SK-N-DZ (cell line): ENCODE results near the gene GAS5. TPM values are rescaled to one million over a fixed set of nuclear protein-coding genes. Genes with fewer than 3 reads are reported as not detected.
"Not testable (repeated sequence)": the region's sequence is repeated elsewhere in the genome, so short reads cannot be mapped to it uniquely, and the experiment has no call there.

Source experiments
- DNase-seq: peaks from one replicate; pipeline ENCODE4 v3.0.0-alpha.2; 2015; ENCODE audit warnings: low spot score
- polyA plus RNA-seq, 2 experiments: library from polyadenylated mRNA; depleted of rRNA; stranded (reverse); fragments of >200 nt; gene quantifications; 2 replicates each; pipeline ENCODE4 v1.2.3, GENCODE V29; 2014

The GAS5 gene
- polyA plus RNA-seq (2014; cell fraction: cytosol; rRNA removed): 1,132 and 1,143 TPM in 2 replicates
- polyA plus RNA-seq (2014; cell fraction: nucleus; rRNA removed): 2,155 and 2,228 TPM in 2 replicates

DNA sequence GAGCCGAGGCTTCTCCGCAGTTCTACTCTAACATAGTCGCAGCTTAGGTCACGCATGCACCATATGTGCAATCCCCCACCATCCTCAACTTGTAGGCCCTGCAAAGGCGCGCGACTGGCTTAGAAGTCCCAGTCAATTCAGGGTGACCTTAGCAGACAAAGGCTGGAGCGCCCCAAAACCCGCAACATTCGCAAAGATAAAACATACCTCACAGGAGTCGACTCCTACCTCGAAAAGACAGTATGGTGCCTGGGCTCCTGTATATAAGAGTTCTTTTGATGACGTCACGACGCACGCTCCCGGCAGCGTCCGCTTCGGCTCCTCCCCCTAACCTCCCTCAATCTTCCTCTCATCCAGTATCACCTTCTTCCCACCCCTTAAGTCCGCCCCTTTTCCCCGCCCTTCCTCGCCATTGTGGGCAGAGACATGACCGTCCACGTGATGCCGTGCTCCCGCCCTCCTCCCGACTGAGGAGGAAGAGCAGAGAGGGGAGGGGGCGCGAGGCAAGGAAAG, at the start of gene GAS5:
Gene GAS5, minus strand, starts transcription at position 237 of the 513 bp plus-strand sequence.
- peak; percentile 99 for DNase-seq

DNA sequence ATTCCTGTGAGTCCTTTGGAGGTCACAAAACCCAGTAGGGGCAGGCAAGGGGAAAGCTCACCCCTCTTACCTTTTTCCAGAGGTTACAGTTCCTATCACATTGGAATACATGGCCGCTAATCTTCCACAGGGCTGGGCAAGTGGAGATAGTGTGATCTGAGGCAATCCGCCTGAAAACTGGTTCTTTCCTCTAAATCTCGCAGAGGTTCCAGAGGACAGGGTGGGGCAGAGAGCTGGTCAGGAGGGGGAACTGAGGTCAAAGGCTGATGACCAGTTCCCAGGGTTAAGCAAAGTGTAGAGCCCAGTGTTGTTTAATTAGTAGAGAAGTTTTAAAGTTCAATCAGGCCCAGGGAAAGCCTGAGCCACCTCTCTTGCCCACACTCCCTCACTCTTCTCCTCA, 49.4 kb upstream of the GAS5 start, which contains the start of gene SERPINC1:
Gene SERPINC1, minus strand, starts transcription at position 179 of the 400 bp plus-strand sequence. Its CDS starts 68 bp downstream, at position 111.
- DNase-seq: no peak

DNA sequence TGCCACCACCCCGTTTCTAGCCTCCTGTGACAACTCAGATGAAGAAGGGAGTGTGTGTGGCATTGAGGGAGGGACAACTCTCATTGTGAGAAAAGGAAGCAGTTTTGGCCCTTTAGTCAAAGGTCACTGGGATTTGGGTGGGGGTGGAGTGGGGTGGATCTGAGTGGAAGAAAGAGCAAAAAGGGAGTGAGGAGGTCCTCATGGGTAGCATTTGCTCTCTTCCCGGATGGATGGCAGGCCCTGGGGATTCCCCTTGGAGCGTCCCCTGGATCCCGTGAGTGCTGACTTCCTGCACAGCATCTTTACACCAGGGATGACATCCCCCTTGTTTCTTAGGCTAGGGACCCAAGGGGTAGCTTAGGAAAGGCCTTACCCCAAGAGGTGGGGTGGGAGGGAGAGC, 48.9 kb upstream of the GAS5 start:
- no peak for DNase-seq

DNA sequence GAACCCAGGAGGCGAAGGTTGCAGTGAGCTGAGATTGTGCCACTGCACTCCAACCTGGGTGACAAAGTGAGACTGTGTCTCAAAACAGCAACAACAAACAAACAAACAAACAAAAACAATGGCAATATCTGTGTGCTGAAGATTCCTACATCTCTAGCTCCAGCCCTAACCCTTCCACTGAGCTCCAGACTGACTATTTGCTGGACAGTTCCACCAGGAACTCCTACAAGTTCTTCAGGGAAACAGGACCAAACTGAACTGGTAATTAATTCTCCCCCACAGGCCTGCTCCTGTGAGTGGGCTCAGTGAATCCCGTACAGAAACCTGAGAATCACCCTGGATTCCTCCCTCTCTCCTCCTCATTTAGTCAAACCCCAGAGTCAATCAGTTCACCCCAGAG, 47.8 kb upstream of the GAS5 start:
- DNase-seq: no peak

DNA sequence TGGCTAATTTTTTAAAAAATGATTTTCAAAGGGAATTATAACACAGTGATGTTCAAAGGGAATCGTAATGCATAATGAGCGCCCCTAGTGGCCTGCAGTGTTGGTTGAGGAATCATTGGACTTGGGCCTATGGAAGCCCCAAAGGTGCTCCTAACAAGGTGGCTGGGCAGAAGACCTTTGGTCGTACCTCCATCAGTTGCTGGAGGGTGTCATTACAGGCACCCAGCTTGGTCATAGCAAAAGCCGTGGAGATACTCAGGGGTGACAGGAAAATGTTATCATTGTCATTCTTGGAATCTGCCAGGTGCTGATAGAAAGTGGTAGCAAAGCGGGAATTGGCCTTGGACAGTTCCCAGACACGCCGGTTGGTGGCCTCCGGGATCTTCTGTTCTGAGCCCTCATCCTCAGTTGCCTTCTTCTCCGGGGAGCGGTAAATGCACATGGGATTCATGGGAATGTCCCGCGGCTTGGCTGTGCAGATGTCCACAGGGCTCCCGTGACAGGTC, 46.6 kb upstream of the GAS5 start:
- DNase-seq: peak; percentile 9

DNA sequence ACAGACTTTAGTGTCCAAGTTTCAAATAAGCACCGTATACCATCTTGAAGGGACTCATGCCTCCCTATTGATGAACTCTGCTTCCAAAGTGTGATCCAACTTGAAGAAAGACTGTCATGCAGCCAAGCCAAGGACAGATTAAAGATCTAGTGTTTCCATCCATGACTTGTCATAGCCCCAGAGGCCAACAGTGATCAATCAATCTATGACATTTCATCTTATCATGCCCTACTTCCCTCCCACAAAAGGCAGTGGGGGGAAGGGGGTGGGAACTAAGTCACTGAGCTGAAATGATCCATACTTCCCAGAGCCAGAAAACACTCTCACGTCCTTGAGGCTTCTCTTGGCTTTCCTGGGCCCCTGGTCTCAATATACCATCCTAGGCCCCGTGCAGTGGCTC, 45.3 kb upstream of the GAS5 start:
- no peak for DNase-seq

DNA sequence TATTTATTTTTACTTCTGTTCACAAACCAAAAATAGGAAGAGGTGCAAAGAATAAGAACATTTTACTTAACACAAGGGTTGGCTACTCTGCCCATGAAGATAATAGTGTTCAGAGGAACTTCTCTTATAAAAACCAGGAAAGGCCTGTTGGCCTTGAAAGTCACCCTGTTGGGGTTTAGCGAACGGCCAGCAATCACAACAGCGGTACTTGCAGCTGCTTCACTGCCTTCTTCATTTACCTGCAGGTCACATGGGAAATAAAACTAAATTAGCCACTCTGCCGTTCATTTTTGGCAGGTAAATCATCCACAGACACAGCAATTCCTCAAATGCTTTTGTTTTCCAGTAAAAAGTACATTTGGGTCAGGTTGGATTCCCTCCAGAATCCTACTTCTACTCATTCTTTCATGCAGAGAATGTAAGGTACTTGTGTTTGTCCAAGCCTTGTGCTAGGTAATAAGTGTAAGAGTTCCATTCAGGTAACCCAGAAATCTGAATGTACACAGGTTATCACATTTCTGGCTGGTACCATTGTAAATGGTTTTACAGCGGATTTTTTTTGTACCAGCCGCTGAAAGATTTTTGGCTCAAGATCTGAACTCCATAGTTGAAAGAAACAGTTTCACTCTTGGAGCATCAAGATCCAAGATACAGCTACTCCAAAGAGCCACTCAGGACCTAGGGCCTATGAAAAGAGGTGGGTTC, 36.2 kb upstream of the GAS5 start:
- DNase-seq: no peak

DNA sequence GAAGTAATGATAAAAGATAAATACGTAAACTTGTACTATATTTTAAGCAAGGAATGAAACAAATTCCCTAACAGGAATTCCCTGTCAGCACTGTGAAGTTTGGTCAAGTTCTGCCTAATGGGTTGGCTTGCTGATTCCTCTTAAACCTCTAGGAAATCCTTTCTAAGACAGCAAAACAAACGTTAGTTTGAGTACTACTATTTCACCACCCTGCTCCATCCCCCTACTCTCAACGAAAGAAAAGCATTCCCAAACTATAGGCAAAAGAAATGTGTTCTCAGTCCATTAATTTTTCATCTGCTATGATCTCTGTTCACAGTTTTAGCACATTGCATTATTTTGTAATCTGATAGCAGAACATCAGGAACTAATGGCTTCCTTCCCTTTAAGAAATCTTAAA, 33.2 kb upstream of the GAS5 start:
- no peak for DNase-seq

DNA sequence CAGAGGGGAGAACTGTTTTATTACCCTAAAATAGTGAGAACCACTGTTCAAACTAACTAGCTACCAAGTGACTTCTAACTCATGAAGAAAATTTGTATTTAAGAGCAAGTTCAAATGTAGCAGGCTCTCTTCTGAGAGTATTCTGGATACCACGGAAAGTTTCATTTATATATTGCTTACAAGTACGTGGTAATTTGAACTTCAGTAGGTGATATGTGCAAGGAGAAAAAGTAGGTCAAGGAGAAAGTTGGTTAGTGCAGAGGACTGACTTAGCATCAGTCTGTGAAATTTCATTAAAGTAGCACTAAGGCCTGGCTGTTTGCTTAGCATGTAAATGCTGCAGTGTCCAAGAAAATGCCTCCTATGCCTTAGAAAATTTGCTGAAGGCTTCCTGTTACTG, 32.6 kb upstream of the GAS5 start:
- DNase-seq: no peak

DNA sequence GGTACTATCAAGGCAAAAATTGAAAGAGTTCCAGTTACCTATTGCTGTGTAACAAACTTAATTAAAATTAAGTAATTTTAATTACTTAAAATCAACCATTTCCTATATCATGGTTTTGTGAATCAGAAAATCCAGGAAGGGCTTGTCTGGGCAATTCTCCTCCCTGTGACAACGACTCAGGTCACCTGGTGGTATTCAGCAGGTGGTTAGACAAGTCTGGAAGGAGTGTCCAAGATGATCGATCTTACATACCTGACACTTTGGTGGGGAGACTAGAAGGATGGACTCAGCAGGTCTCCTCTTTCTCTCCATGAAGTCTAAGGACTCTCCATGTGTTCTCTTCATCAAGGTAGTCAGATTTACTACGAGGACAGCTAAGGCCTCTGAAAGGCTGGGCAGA, 26.4 kb upstream of the GAS5 start:
- DNase-seq: no peak

DNA sequence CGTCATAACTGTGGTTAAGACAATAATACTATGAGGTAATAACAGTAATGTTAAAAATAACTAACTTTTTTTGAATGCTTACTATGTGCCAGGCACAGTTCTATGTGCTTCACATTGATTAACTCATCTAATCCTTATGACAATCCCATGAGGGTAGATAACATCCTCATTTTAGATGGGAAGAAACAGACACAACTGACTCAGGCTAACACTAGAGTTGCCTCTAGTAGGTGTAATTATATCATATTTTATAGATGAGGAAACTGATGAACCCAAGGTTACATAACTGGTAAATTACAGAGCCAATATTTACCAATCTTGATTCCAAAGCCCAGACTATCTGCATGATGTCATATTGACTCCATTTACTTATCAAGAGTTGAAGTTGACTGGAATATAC, 25.8 kb upstream of the GAS5 start:
- DNase-seq: no peak

DNA sequence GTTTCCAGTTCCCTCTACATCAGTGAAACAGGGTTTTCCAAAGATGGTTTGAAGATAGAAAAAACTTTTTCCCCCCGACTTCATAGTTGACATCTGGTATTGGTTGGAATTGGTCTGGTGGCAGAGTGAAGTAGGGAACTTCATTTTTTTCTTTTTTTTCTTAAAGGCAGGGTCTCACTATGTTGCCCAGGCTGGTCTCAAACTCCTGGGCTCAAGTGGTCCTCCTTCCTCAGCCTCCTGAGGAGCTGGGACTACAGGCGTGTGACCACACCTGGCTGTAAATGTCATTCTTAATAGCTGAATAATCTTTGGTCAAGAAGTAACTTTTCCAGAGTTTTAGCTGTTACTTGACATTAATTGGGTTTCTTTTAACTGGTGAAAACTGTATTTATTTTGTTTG, 22.1 kb upstream of the GAS5 start:
- DNase-seq: no peak

DNA sequence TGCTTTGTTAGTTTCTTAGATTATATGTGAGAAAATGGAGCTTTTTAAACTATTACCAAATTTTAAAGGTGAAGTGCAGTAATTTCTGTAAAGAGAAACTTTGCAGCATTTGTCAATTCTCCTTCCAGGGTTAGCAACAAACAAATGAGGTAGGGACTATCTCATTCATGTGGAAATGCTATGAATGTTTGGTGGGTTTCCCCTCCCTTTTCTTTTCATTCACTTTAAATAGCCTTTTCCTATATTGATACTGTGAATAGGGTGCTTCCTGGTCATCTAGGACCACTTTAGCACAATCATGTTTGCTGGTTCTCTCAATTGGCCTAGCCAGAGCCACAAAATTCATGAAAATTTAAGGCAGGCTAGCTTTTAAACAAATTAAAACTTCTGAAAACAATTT, 21.0 kb upstream of the GAS5 start:
- no peak for DNase-seq

DNA sequence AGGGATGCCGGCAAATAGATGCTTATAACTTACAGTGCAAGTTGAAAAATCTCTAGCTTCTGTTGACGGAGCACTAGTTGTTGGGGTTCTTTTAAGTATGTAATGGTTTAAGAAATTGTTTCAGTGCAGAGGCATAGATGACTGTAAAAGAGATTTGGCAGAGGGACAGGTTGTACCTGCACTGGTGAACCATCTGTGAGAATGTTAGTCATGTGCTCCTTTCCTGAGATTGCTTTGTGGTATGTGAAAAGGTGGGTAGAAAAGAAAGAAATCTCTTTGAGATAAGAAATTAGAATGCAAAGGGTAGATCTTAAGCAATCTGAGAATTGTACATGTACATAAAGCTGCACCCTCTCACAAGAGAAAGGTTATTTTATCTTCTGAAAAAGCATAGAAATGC, 19.8 kb upstream of the GAS5 start:
- no peak for DNase-seq

DNA sequence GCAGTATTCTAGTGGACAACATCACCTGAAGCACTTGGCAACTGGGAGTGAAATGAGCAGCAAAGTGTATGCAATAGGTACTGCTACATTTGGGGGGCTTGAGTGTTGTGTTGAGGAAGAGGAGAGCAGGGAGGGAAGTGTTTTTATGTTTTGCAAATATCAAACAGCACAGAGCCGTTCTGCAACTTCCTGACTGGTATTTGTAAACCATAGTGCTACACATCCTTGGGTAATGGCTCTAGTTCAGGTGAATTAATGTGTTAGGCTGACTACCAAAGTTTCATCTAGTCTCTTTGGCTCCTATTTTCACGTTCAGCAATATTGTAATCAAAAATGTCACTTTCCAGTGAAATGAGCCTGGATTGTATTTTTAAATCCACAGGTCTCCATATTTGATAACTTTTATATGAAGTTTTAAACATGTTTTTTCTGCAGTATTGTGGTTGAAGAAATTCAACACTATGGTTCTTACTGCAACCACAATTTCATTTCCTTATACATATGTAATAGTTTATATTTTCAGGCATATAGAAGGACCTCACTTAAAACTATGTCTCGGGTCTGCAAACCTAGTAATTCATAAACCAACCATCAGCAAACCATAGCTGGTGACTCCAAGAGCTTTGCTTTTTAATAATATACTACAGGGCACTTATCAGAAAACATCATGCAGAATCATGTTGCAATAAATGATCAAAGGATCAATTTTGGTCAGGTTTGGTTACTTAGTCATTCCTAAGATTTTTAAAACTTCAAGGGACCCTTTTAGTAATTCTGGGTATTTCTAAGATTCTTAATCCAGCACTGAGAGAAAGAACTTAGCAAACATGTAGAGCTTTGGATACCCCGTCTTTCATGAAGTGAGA, 19.2 kb upstream of the GAS5 start:
- DNase-seq: no peak

DNA sequence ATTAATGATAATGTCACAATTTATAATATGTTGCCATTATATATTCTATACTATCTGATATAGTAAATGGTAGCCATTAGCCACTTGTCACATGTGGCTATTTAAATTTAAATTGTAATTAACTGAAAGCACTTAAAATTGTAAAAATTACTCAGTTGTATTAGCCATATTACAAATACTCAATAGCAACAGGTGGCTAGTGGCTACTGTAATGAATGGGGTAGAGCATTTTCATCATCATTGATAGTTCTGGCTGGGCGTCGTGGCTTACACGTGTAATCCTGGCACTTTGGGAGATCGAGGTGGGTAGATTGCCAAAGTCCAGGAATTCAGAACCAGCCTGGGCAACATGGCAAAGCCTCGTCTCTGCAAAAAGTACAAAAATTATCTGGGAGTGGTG, 16.9 kb upstream of the GAS5 start:
- no peak for DNase-seq

DNA sequence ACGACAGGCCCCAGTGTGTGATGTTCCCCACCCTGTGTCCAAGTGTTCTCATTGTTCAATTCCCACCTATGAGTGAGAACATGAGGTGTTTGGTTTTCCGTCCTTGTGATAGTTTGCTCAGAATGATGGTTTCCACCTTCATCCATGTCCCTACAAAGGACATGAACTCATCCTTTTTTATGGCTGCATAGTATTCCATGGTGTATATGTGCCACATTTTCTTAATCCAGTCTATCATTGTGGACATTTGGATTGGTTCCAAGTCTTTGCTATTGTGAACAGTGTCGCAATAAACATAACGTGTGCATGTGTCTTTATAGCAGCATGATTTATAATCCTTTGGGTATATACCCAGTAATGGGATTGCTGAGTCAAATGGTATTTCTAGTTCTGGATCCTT, 13.3 kb upstream of the GAS5 start:
- DNase-seq: not testable (repeated sequence)

DNA sequence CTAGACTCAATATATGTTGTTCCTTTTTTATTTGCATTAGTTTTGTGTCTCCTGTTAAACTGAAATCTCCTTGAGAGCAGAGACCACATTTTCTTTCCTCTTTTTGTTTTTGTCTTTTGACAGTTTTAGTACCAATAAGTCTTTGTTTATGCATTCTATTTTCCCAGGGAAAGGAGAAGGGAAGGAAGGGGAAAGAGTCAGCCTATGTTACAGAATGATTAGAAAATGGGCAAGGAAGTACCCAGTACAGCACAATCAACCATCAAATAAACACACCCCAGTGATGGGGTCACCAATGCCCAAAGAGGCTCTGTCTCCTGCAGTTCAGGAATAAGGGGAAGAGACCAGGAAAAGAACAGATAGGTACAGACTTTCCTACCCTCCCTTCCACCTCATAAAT, 10.5 kb upstream of the GAS5 start:
- DNase-seq: no peak

DNA sequence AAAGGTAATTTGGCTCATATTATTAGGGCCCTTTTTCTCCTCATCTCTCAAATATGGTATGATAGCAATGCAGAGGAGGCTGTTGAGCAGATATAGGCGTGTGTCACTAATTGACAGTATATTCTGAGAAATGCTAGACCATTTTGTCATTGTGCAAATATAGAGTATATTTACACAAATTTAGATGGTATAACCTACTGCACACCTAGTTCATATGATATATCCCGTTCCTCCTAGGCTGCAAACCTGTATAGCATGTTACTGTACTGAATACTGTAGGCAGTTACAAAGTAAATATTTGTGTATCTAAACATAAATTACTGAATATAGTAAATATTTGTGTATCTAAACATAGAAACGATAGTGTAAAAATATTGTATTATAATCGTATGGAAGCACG, 8.9 kb upstream of the GAS5 start:
- DNase-seq: no peak

DNA sequence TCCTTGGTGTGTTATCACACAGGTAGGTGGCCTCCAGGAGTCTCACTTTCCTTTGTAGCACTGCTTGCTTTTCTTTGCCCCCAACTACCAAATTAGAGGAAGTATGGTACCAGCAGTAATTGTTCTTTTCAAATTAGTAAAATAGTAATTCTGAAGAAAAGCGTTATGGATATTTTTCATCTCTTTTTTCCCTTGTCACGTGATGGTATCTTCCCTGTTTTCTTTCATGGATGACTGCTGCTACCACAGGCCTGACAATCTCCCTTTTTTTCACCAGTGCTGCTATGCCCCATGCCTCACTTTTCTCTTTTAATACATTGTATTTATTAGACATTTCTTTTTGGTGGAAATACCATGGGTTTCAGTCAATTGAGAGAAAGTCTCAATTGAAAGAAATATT, 3.7 kb upstream of the GAS5 start:
- no peak for DNase-seq

DNA sequence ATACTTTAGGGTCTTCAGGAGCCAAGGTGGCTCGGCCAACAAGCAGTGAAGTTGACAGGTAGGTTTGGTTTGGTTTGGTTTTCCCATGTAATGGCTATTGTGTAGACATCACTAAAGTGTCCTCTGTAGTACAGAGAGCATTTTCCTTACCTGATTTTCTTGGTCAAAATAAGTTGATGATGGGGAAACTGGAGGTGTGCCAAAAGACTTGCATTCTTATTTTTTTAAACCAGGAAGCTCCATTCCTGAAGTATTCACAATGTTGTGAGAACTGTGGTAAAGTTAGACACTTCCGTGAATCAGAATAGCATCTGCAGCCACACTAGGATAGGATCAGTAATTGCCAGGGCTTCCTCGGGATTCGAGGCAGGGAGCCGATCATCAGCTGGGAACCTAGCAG, 3.3 kb upstream of the GAS5 start:
- DNase-seq: no peak
